HepG2 (cell line): ENCODE data around the gene G6PC3. TPM values are rescaled to one million over a fixed set of nuclear protein-coding genes. Genes with fewer than 3 reads are reported as not detected.

Experiments used
- BRF2 ChIP-seq: sonication (generic); formaldehyde crosslinking; IDR thresholded peaks from 2 replicates; pipeline ENCODE4 v1.8.1; 2022; ENCODE audit warnings: mild to moderate bottlenecking, missing genetic modification reagents
- FOSL2 ChIP-seq: sonication (generic); formaldehyde crosslinking; IDR thresholded peaks from 2 replicates; pipeline ENCODE4 v1.4.0; 2020; ENCODE audit warnings: missing genetic modification reagents
- FOXK1 ChIP-seq: sonication (generic); formaldehyde crosslinking; IDR thresholded peaks from 2 replicates; pipeline ENCODE4 v1.4.0; 2020; ENCODE audit warnings: low read depth, missing genetic modification reagents, borderline replicate concordance
- GFI1 ChIP-seq: sonication (generic); formaldehyde crosslinking; IDR thresholded peaks from 2 replicates; pipeline ENCODE4 v1.5.0; 2020; ENCODE audit warnings: missing genetic modification reagents, mild to moderate bottlenecking, borderline replicate concordance
- HES4 ChIP-seq: sonication (generic); formaldehyde crosslinking; IDR thresholded peaks from 2 replicates; pipeline ENCODE4 v1.9.0; 2021; ENCODE audit warnings: mild to moderate bottlenecking, missing genetic modification reagents, borderline replicate concordance
- ISL2 ChIP-seq: sonication (generic); formaldehyde crosslinking; IDR thresholded peaks from 2 replicates; pipeline ENCODE4 v1.5.0; 2020; ENCODE audit warnings: missing genetic modification reagents
- KMT2B ChIP-seq: IDR thresholded peaks from 2 replicates; pipeline ENCODE4 v1.6.1; 2016; ENCODE audit warnings: missing genetic modification reagents, missing compliant biosample characterization
- PHB2 ChIP-seq: fragments of 450-650 bp; IDR thresholded peaks from 2 replicates; pipeline ENCODE4 v1.6.1; 2018; ENCODE audit not compliant: partially characterized antibody
- POLR2G ChIP-seq: fragments of 200-400 bp; formaldehyde crosslinking; IDR thresholded peaks from 2 replicates; pipeline ENCODE4 v1.6.1; 2018; ENCODE audit warnings: mild to moderate bottlenecking, low read depth, low read length, moderate library complexity
- SETDB1 ChIP-seq: sonication (generic); formaldehyde crosslinking; IDR thresholded peaks from 2 replicates; pipeline ENCODE4 v1.5.1; 2020; ENCODE audit warnings: missing genetic modification reagents, mild to moderate bottlenecking, borderline replicate concordance
- YY1 ChIP-seq: IDR thresholded peaks from 2 replicates; pipeline ENCODE4 v1.6.1; 2011; ENCODE audit warnings: low read length, low read depth, moderate library complexity, mild to moderate bottlenecking; ENCODE audit not compliant: insufficient read depth, insufficient replicate concordance
- ZBTB37 ChIP-seq: sonication (generic); formaldehyde crosslinking; IDR thresholded peaks from 2 replicates; pipeline ENCODE4 v1.4.0; 2020; ENCODE audit warnings: mild to moderate bottlenecking, missing genetic modification reagents
- ZFP36 ChIP-seq: fragments of 150-350 bp; IDR thresholded peaks from 2 replicates; pipeline ENCODE4 v1.6.1; 2018; ENCODE audit warnings: borderline replicate concordance, low read length, low read depth; ENCODE audit not compliant: partially characterized antibody
- ZFY ChIP-seq: sonication (generic); formaldehyde crosslinking; IDR thresholded peaks from 2 replicates; pipeline ENCODE4 v1.4.0; 2020; ENCODE audit warnings: missing genetic modification reagents
- ZNF280B ChIP-seq: sonication (generic); formaldehyde crosslinking; IDR thresholded peaks from 2 replicates; pipeline ENCODE4 v1.5.0; 2020; ENCODE audit warnings: missing genetic modification reagents, mild to moderate bottlenecking, borderline replicate concordance
- ZNF350 ChIP-seq: sonication (generic); formaldehyde crosslinking; IDR thresholded peaks from 2 replicates; pipeline ENCODE4 v1.4.0; 2020; ENCODE audit warnings: mild to moderate bottlenecking, low read depth, missing genetic modification reagents, borderline replicate concordance
- ZNF354B ChIP-seq: sonication (generic); formaldehyde crosslinking; IDR thresholded peaks from 2 replicates; pipeline ENCODE4 v1.8.0; 2022; ENCODE audit warnings: mild to moderate bottlenecking, missing genetic modification reagents
- ZNF546 ChIP-seq: sonication (generic); formaldehyde crosslinking; conservative IDR thresholded peaks from 2 replicates; pipeline ENCODE4 v1.8.1; 2023; ENCODE audit warnings: mild to moderate bottlenecking, missing genetic modification reagents
- ZNF563 ChIP-seq: sonication (generic); formaldehyde crosslinking; IDR thresholded peaks from 2 replicates; pipeline ENCODE4 v1.8.0; 2022; ENCODE audit warnings: mild to moderate bottlenecking, moderate library complexity, missing genetic modification reagents
- ZNF670 ChIP-seq: sonication (generic); formaldehyde crosslinking; IDR thresholded peaks from 2 replicates; pipeline ENCODE4 v1.8.0; 2022; ENCODE audit warnings: mild to moderate bottlenecking, missing genetic modification reagents, borderline replicate concordance
- ZSCAN9 ChIP-seq: IDR thresholded peaks from 2 replicates; pipeline ENCODE4 v1.6.1; 2016; ENCODE audit warnings: borderline replicate concordance
- polyA plus RNA-seq, 8 experiments: library from polyadenylated mRNA; depleted of rRNA in 3 of 8; stranded (reverse) in 7 of 8; unstranded in 1 of 8; fragments of >200 nt; fragmentation: Illumina TruSeq in 4 of 8; extraction: Trizol in 4 of 8; gene quantifications; 2 replicates each; pipeline versions ENCODE4 v1.2.1 to v1.2.3, GENCODE V29; 2011 to 2016; ENCODE audit warnings: low read depth in 4 of 8, missing spikeins in 1 of 8, mixed read lengths in 1 of 8; ENCODE audit not compliant: insufficient read depth in 1 of 8
- total RNA-seq, 5 experiments: library from RNA; depleted of rRNA; stranded (reverse); fragments of >200 nt; fragmentation: Illumina TruSeq; extraction: Trizol; gene quantifications; 2 replicates each; pipeline ENCODE4 v1.2.3, GENCODE V29; 2016; ENCODE audit warnings: low read depth in 1 of 5

Gene G6PC3
- total and polyA plus RNA-seq, 2 of the 13 experiments (the other 11 are each of a cell fraction or from before 2014, with no cell fraction given): 38.5 to 75.8 TPM

GRCh38 chr17:44123356-44124117, 53.0 kb downstream of the G6PC3 start, which contains the start of gene HDAC5 (continued):
- TF ChIP-seq HES4 (CRISPR knock-in tag) (peak; percentile 76; the same call in 1 of the 2 replicates), SETDB1 (CRISPR knock-in tag) (no peak), BRF2 (CRISPR knock-in tag) (no peak; the same call in 1 of the 2 replicates), ZFP36 (no peak), YY1 (peak; percentile 78), FOSL2 (peak; percentile 56; the same call in 1 of the 2 replicates), FOXK1 (CRISPR knock-in tag) (peak; percentile 71; the same call in 1 of the 2 replicates), KMT2B (CRISPR knock-in tag) (peak; percentile 72), ZNF354B (CRISPR knock-in tag) (no peak), POLR2G (peak; percentile 75), ZNF350 (CRISPR knock-in tag) (peak; percentile 88), PHB2 (no peak), ZBTB37 (CRISPR knock-in tag) (no peak), GFI1 (CRISPR knock-in tag) (0 out of 2 replicates have a peak, but pooled peaks have one; percentile 6), ZNF546 (no peak; the same call in 1 of the 2 replicates), ZNF670 (CRISPR knock-in tag) (no peak; the same call in 1 of the 2 replicates), ISL2 (CRISPR knock-in tag) (peak; percentile 68), ZFY (CRISPR knock-in tag) (peak; percentile 79), ZNF280B (CRISPR knock-in tag) (peak; percentile 85), ZSCAN9 (peak; percentile 64; the same call in 1 of the 2 replicates), ZNF563 (no peak)
